Cardiac muscle cell (in vitro differentiated cells and primary cell): Measurements from ENCODE around the gene BROX. TPM values are rescaled to one million over a fixed set of nuclear protein-coding genes. Genes with fewer than 3 reads are reported as not detected.

Experiments
- DNase-seq, 2 donors: peaks; one replicate each; pipeline versions ENCODE4 v3.0.0 to v3.0.0-alpha.2; 2010 to 2017; ENCODE audit warnings: low read depth in 1 of 2, low spot score in 1 of 2
- H3K27ac ChIP-seq: fragments of 200-600 bp; sonication (generic); 2 replicates; pipeline ENCODE4 v1.5.1; 2016
- H3K27me3 ChIP-seq: fragments of 200-600 bp; sonication (generic); 2 replicates; pipeline ENCODE4 v1.6.0; 2016; ENCODE audit warnings: control low read depth
- H3K36me3 ChIP-seq: fragments of 200-600 bp; sonication (generic); 2 replicates; pipeline ENCODE4 v1.5.1; 2016; ENCODE audit warnings: control low read depth
- H3K4me1 ChIP-seq: fragments of 200-600 bp; sonication (generic); 2 replicates; pipeline ENCODE4 v1.8.1; 2017; ENCODE audit warnings: low read depth, mild to moderate bottlenecking, mixed run types
- H3K4me3 ChIP-seq: fragments of 200-600 bp; sonication (generic); 2 replicates; pipeline ENCODE4 v1.5.1; 2016; ENCODE audit warnings: mild to moderate bottlenecking
- H3K9me3 ChIP-seq: fragments of 200-600 bp; sonication (generic); 2 replicates; pipeline ENCODE4 v1.5.1; 2017; ENCODE audit warnings: low read depth, mild to moderate bottlenecking, control low read depth
- polyA plus RNA-seq: library from polyadenylated mRNA; unstranded; fragments of >200 nt; fragmentation: Nextera tagmentation; extraction: Ambion mirVana; gene quantifications from 2 replicates; pipeline ENCODE4 v1.2.1, GENCODE V29; 2016
- total RNA-seq: library from RNA; depleted of rRNA; stranded (reverse); fragments of >200 nt; gene quantifications from 2 replicates; pipeline ENCODE4 v1.2.3, GENCODE V29; 2016
- TF ChIP-seq, protein P1 (sequence below): IDR thresholded peaks from 2 replicates; pipeline ENCODE4 v1.5.1; 2012; ENCODE audit warnings: low read depth, mild to moderate bottlenecking, low read length

BROX gene
- total and polyA plus RNA-seq, 2 experiments from 2014 or later: 16.3 to 26.6 TPM

DNA sequence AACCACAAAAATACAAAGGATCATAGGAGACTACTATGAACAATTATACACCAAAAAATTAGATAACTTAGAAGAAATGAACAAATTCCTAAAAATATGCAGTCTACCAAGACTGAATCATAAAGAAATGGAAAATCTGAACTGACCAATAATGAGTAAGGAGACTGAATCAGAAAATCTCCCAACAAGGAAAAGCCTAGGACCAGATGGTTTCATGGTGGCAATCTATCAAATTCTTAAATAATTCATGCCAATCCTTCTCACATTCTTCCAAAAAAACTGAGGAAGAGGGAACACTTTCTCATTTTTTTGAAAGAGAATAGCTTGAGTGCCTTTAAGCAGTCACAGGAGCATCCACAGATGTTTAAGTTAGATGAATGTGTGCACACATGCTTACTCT is 70.7 kb downstream of the BROX start:
- no peaks in the 10 kb centered on the region for H3K27me3 ChIP-seq
- no peaks in the 10 kb centered on the region for H3K36me3 ChIP-seq
- TF ChIP-seq, protein P1, sequence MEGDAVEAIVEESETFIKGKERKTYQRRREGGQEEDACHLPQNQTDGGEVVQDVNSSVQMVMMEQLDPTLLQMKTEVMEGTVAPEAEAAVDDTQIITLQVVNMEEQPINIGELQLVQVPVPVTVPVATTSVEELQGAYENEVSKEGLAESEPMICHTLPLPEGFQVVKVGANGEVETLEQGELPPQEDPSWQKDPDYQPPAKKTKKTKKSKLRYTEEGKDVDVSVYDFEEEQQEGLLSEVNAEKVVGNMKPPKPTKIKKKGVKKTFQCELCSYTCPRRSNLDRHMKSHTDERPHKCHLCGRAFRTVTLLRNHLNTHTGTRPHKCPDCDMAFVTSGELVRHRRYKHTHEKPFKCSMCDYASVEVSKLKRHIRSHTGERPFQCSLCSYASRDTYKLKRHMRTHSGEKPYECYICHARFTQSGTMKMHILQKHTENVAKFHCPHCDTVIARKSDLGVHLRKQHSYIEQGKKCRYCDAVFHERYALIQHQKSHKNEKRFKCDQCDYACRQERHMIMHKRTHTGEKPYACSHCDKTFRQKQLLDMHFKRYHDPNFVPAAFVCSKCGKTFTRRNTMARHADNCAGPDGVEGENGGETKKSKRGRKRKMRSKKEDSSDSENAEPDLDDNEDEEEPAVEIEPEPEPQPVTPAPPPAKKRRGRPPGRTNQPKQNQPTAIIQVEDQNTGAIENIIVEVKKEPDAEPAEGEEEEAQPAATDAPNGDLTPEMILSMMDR: no peak
- no peaks in the 10 kb centered on the region for H3K4me1 ChIP-seq
- no peak overlapping the region for H3K4me3 ChIP-seq
- H3K27ac ChIP-seq: no peak overlapping the region
- DNase-seq: no peak
- no peaks in the 10 kb centered on the region for H3K9me3 ChIP-seq

DNA sequence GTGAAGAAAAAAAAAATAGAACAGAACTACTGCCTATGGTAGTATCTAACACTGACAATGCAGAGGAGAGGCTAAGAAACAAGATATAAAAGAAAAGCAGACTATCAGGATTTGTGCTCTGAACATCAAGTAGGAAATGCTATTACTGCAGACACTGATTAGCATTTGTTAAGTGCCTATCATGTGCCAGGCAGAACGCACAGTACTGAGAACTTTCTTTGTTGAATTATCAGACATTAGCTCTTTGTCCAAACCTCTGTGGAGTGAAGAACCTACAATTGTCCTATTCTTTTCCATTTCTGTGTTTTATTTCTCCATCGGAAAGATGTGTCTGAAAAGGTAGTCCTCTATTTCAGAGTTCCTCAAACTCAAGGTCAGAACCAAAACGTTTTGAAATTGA is 72.0 kb downstream of the BROX start:
- Histone ChIP-seq H3K27ac (no peak overlapping the region), H3K27me3 (no peaks in the 10 kb centered on the region), H3K4me3 (no peak overlapping the region), H3K36me3 (no peaks in the 10 kb centered on the region), H3K9me3 (no peaks in the 10 kb centered on the region), H3K4me1 (no peaks in the 10 kb centered on the region)
- DNase-seq: no peak
- TF ChIP-seq, protein P1: no peak

Other genes starting within 250 kb of the BROX start
- 0.21 TPM in 1 of 2 replicates, not detected in the other for gene HHIPL2, start 164.5 kb upstream of the BROX start, total RNA-seq
- 0.38 TPM in 1 of 2 replicates, not detected in the other for gene HHIPL2, start 164.5 kb upstream of the BROX start, polyA plus RNA-seq
- gene TAF1A, start 122.6 kb upstream of the BROX start, total RNA-seq: 5.0 and 5.7 TPM in 2 replicates
- gene TAF1A, start 122.6 kb upstream of the BROX start, polyA plus RNA-seq: 3.9 and 5.5 TPM in 2 replicates
- gene MIA3, start 94.5 kb upstream of the BROX start, total RNA-seq: 29.3 and 38.5 TPM in 2 replicates
- 32.9 and 53.8 TPM in 2 replicates for gene MIA3, start 94.5 kb upstream of the BROX start, polyA plus RNA-seq
- gene AIDA, start 73 bp upstream of the BROX start, total RNA-seq: 15.2 and 16.7 TPM in 2 replicates
- 28.7 and 37.4 TPM in 2 replicates for gene AIDA, start 73 bp upstream of the BROX start, polyA plus RNA-seq
- not detected in 2 replicates for gene FAM177B, start 24.6 kb downstream of the BROX start, total RNA-seq
- gene FAM177B, start 24.6 kb downstream of the BROX start, polyA plus RNA-seq: not detected in 2 replicates
- 6.4 and 10.4 TPM in 2 replicates for gene DISP1, start 102.5 kb downstream of the BROX start, total RNA-seq
- 7.0 and 10.7 TPM in 2 replicates for gene DISP1, start 102.5 kb downstream of the BROX start, polyA plus RNA-seq